Measurements from ENCODE around the gene GFOD2.
"Not testable (repeated sequence)": the region's sequence is repeated elsewhere in the genome, so short reads cannot be mapped to it uniquely, and the experiment has no call there.

GFOD2 gene

GRCh38 chr16:67697422-67698185 is 21.5 kb downstream of the GFOD2 start:
- TF ChIP-seq CTCF (IDR thresholded peaks at IDR 0.05; ENCODE audit: insufficient read depth, low read depth, low read length, missing control alignments), result no peak

GRCh38 chr16:67694611-67695010 is 24.5 kb downstream of the GFOD2 start:
- no peak overlapping the region for H3K4me3 ChIP-seq (ENCODE audit: low read length)
- no peak for TF ChIP-seq CTCF (IDR thresholded peaks at IDR 0.05; ENCODE audit: insufficient read depth, low read depth, low read length, missing control alignments)
- DNase-seq (ENCODE audit: low read depth), result no peak

More at GRCh38 chr16:67697422-67698185, 21.5 kb downstream of the GFOD2 start:
- DNase-seq (ENCODE audit: low read depth), result peak; percentile 54
- H3K4me3 ChIP-seq (ENCODE audit: low read length), result no peak overlapping the region

DNA sequence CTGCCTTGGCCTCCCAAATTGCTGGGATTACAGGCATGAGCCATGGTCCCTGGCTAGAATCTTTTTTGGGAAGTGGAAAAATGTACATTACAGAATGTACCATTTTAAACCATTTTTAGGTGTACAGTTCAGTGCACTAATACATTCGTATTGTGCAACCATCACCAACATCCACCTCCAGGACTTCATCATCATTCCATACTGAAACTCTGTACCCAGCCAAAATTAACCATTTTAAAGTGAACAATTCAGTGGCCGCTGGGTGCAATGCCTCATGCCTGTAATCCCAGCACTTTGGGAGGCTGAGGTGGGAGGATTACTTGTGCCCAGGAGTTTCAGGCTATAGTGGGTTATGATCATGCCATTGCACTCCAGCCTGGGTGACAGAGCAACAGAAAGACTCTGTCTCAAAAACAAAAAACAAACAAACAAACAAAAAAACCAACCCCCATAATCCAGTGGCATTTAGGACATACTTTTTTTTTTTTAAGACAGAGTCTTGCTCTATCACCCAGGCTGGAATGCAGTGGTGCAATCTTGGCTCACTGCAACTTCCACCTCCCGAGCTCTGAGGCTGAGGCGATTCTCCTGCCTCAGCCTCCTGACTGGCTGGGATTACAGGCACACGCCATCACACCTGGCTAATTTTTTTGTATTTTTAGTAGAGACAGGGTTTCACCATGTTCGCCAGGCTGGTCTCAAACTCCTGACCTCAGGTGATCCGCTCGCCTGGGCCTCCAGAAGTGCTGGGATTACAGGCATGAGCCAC is 25.4 kb downstream of the GFOD2 start:
- DNase-seq (ENCODE audit: low read depth); H3K4me3 ChIP-seq (ENCODE audit: low read length): not testable (repeated sequence)

DNA sequence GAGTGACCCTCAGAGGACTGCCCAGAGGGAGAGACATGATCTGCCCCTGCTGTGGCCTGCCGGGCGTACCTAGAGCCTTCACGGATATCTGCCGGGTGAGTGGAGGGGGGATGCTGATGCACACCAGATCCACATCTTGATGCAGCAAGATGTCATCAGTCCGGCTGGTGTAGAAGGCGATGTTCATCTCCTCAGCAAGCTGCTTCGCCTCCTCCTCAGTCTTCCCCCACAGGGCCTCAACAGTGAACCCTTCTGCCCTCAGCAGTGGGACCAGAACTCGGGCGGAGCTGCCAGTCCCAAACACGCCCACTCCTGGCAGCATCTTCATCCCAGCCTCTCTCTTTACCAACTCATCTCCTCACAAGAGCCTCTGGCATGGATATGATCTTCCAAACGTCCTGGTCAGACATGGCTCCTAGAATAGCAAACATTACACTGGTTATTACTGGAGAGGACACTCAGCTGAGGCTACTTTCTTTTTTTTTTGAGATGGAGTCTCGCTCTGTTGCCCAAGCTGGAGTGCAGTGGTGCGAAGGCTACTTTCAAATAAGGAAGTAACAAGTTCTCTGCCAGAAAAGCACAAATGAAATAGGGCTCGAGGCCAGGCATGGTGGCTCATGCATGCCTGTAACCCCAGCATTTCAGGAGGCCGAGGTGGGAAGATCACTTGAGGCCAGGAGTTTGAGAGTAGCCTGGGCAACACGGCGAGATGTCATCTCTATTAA is 33.6 kb downstream of the GFOD2 start:
- no peak for TF ChIP-seq CTCF (IDR thresholded peaks at IDR 0.05; ENCODE audit: insufficient read depth, low read depth, low read length, missing control alignments)
- no peak for DNase-seq (ENCODE audit: low read depth)
- H3K4me3 ChIP-seq (ENCODE audit: low read length), result no peak overlapping the region

GRCh38 chr16:67683767-67684166 is 35.3 kb downstream of the GFOD2 start:
- TF ChIP-seq CTCF (IDR thresholded peaks at IDR 0.05; ENCODE audit: insufficient read depth, low read depth, low read length, missing control alignments), result no peak
- no peak overlapping the region for H3K4me3 ChIP-seq (ENCODE audit: low read length)
- DNase-seq (ENCODE audit: low read depth), result no peak

GRCh38 chr16:67679935-67680897 is 38.9 kb downstream of the GFOD2 start:
- TF ChIP-seq CTCF (IDR thresholded peaks at IDR 0.05; ENCODE audit: insufficient read depth, low read depth, low read length, missing control alignments), result no peak
- no peak overlapping the region for H3K4me3 ChIP-seq (ENCODE audit: low read length)
- no peak for DNase-seq (ENCODE audit: low read depth)
